ENCODE data around the gene DMAP1. TPM values are rescaled to one million over a fixed set of nuclear protein-coding genes. Genes with fewer than 3 reads are reported as not detected.

Gene DMAP1
- total RNA-seq, 4 donors from 2014 or later: 44.2 to 102 (median 52.6) TPM

GRCh38 chr1:44208226-44208625 is 5.0 kb upstream of the DMAP1 start:
- Histone ChIP-seq H3K27ac (no peak overlapping the region), H3K36me3 (no peaks in the 10 kb centered on the region), H3K9me3 (no peaks in the 10 kb centered on the region), H3K4me3 (no peak overlapping the region), H3K4me1 (peaks cover 11% of the 10 kb centered on the region), H3K27me3 (no peaks in the 10 kb centered on the region)
- no peak for DNase-seq (ENCODE audit: low spot score in 2 of 2)
- TF ChIP-seq POLR2A (IDR thresholded peaks at IDR 0.05): no peak
- TF ChIP-seq POLR2AphosphoS5 (IDR thresholded peaks at IDR 0.05): no peak
- TF ChIP-seq, protein P1, sequence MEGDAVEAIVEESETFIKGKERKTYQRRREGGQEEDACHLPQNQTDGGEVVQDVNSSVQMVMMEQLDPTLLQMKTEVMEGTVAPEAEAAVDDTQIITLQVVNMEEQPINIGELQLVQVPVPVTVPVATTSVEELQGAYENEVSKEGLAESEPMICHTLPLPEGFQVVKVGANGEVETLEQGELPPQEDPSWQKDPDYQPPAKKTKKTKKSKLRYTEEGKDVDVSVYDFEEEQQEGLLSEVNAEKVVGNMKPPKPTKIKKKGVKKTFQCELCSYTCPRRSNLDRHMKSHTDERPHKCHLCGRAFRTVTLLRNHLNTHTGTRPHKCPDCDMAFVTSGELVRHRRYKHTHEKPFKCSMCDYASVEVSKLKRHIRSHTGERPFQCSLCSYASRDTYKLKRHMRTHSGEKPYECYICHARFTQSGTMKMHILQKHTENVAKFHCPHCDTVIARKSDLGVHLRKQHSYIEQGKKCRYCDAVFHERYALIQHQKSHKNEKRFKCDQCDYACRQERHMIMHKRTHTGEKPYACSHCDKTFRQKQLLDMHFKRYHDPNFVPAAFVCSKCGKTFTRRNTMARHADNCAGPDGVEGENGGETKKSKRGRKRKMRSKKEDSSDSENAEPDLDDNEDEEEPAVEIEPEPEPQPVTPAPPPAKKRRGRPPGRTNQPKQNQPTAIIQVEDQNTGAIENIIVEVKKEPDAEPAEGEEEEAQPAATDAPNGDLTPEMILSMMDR (IDR thresholded peaks at IDR 0.05): no peak
- no peak for TF ChIP-seq EP300 (IDR thresholded peaks at IDR 0.05)

DNA sequence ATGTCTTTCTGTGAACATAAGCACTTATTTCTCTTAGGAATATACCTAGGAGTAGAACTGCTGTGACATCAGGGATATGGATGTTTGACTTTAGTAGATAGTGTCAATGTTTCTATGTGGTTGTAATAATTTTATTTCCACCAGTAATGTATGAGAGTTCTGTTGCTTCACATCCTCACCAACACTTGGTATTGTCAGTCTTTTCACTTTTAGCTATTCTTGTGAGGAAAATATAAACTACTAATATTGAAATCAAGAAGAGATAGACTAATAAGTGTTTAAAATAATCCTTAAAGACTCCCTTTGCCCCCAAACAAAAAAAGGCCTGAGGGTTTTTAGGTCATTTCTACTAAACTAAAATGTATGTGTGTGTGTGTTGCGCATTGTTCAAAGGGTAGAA is 2.7 kb upstream of the DMAP1 start:
- no peaks in the 10 kb centered on the region for H3K9me3 ChIP-seq
- H3K27me3 ChIP-seq: no peaks in the 10 kb centered on the region
- no peak for DNase-seq (ENCODE audit: low spot score in 2 of 2)
- peaks cover 25% of the 10 kb centered on the region for H3K4me1 ChIP-seq
- no peak overlapping the region for H3K4me3 ChIP-seq
- H3K36me3 ChIP-seq: peaks cover 7% of the 10 kb centered on the region
- 100% methylated on average over 1 of the region's 1 CpG for WGBS
- H3K27ac ChIP-seq: no peak overlapping the region
- TF ChIP-seq POLR2AphosphoS5 (IDR thresholded peaks at IDR 0.05): no peak
- TF ChIP-seq EP300 (IDR thresholded peaks at IDR 0.05): no peak
- TF ChIP-seq POLR2A (IDR thresholded peaks at IDR 0.05): no peak
- TF ChIP-seq, protein P1 (IDR thresholded peaks at IDR 0.05): no peak

- Histone ChIP-seq H3K9me3 (no peaks in the 10 kb centered on the region), H3K27ac (peak overlapping the region; percentile 77), H3K27me3 (no peaks in the 10 kb centered on the region), H3K36me3 (peaks cover 12% of the 10 kb centered on the region), H3K4me3 (peak overlapping the region; percentile 91), H3K4me1 (peaks cover 25% of the 10 kb centered on the region)
- 42% methylated on average over 9 of the region's 9 CpGs for WGBS
- no peak for DNase-seq (ENCODE audit: low spot score in 2 of 2)
- TF ChIP-seq EP300 (IDR thresholded peaks at IDR 0.05) (no peak), POLR2AphosphoS5 (IDR thresholded peaks at IDR 0.05) (no peak), POLR2A (IDR thresholded peaks at IDR 0.05) (no peak)
- TF ChIP-seq, protein P1 (IDR thresholded peaks at IDR 0.05): no peak
These were observed 683 bp upstream of the DMAP1 start for GRCh38 chr1:44212355-44213221.

- WGBS: 54% methylated on average over 3 of the region's 4 CpGs
- Histone ChIP-seq H3K4me3 (no peak overlapping the region), H3K27me3 (no peaks in the 10 kb centered on the region), H3K9me3 (no peaks in the 10 kb centered on the region), H3K27ac (no peak overlapping the region), H3K4me1 (peaks cover 15% of the 10 kb centered on the region), H3K36me3 (peaks cover 62% of the 10 kb centered on the region)
- no peak for TF ChIP-seq POLR2A (IDR thresholded peaks at IDR 0.05)
- TF ChIP-seq, protein P1 (IDR thresholded peaks at IDR 0.05): peak; percentile 84 to 88
- no peak for DNase-seq (ENCODE audit: low spot score in 2 of 2)
These were observed 4.6 kb downstream of the DMAP1 start for GRCh38 chr1:44217809-44218410.

- Histone ChIP-seq H3K27me3 (no peaks in the 10 kb centered on the region), H3K36me3 (peaks cover 62% of the 10 kb centered on the region), H3K27ac (no peak overlapping the region), H3K9me3 (no peaks in the 10 kb centered on the region), H3K4me1 (peaks cover 12% of the 10 kb centered on the region), H3K4me3 (no peak overlapping the region)
- TF ChIP-seq EP300 (IDR thresholded peaks at IDR 0.05): no peak
- TF ChIP-seq, protein P1 (IDR thresholded peaks at IDR 0.05): no peak
- TF ChIP-seq POLR2AphosphoS5 (IDR thresholded peaks at IDR 0.05): no peak
- TF ChIP-seq POLR2A (IDR thresholded peaks at IDR 0.05): no peak
- WGBS: 92% methylated on average over 24 of the region's 24 CpGs
- DNase-seq (ENCODE audit: low spot score in 2 of 2): no peak
These were observed 5.4 kb downstream of the DMAP1 start for GRCh38 chr1:44218503-44219300.
